Hematopoietic multipotent progenitor cell treated with erythropoietin and hydrocortisone succinate and interleukin-3 and kit ligand, for 15 days (in vitro differentiated cells): ENCODE data around the gene DCAF8.

Experiments
- DNase-seq: peaks from one replicate; pipeline ENCODE4 v3.0.0-alpha.2; 2015; ENCODE audit warnings: low spot score

Gene DCAF8

DNA sequence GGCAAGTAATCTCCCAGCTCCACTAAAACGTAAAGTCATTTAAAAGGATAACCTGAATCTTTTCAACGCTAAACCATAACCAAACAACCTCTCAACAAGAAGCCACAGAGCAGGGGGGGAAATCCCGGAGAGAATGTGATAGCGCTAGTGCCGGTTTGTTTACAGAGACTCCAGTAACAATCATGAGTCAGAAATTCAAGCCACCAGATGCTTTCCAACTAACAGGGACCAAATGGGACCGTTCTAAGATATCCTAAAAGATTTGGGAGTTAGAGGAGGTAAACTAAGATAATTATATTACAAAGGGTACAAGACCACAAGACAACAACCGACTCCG, 825 bp downstream of the DCAF8 start:
- peak; percentile 78 for DNase-seq

DNA sequence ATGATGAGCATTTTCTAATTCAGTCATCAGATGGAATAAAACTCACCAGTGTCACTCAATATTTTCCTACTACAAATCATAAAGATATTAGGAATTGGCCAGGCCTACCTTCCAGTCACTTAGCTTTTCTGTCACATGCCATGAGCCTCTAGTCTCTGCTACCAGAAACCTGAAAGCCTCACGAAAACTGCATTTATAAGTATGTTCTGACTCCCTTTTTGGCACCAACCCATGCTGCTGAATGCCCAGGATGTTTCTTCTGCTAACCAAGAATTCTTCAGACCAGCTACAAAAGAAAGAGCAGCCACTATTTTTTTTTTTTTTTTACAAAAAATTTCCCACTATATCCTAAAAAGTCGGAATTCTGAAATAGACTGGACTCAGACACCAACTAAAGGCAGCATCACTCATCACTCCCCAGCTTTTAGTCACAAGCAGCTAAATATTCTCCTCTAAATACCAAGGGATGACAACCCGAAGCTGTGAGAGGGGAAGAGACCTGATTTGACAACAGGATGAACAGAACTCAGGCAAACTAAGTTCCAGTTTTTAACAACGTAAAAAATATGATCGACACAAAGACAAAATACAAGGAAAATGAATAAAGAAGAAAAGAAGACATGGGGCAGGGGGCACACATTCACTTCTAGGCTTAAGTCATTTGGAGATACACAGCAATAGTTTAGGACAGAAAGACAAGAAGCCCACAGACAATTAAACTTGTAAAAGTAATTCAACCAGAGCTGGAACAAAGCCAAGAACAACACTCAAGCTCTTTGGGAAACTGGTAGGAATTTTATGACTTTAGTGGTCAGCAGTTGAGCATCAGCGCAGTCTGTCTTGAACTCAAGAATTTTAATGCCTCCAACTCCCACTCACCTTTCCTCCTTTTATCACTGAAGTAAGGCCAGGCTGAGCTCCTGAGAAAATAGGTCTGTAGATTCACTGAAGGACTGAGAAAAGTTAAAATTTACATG, 1.7 kb downstream of the DCAF8 start:
- peak; percentile 59 for DNase-seq

DNA sequence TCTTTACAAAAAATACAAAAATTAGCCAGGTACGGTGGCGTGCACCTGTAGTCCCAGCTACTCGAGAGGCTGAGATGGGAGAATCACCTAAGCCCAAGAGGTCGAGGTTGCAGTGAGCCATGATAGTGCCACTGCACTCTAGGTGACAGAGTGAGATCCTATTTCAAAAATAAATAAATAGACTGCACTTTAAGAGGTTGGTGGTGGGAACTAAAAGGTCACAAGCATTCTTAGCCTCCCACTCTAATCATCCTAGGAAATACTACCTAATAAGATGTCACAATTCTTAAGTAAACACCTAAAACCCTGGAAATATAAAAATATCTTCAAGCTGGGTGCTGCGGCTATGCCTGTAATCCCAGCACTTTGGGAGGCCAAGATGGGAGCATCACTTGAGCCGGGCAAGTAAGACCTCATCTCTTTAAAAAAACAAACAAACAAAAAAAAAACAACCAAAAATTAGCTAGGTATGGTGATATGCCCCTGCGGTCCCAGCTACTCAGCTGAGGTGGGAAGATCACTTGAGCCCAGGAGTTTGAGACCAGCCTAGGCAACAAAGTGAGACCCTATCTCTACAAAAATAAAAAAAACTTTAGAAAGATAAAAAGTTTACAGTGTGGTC, 4.1 kb downstream of the DCAF8 start:
- DNase-seq, result no peak

DNA sequence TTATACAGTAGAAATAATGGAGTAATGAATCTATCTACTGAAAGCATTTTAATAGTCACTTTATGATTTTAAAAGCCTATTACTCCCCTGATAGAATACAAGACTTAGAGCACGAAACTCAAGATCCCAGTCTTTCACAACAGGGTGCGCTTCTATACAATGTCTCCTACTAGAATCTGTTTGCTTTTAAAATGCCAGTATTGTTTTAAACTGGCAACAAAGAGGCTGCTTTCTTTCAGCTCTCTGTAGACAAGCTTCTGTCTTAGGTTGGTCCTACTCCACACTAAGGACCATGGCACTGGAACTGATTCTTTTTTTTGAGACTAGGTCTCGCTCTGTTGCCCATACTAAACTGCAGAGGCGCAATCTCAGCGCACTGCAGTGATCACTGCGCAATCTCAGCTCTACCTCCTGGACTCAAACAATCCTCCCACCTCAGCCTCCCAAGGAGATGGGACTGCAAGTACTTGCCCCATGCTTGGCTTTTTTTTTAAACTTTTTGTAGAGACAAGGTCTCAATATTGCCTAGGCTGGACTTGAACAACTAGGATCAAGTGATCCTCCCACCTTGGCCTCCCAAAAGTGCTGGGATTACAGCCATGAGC, 4.8 kb downstream of the DCAF8 start:
- DNase-seq, result no peak

DNA sequence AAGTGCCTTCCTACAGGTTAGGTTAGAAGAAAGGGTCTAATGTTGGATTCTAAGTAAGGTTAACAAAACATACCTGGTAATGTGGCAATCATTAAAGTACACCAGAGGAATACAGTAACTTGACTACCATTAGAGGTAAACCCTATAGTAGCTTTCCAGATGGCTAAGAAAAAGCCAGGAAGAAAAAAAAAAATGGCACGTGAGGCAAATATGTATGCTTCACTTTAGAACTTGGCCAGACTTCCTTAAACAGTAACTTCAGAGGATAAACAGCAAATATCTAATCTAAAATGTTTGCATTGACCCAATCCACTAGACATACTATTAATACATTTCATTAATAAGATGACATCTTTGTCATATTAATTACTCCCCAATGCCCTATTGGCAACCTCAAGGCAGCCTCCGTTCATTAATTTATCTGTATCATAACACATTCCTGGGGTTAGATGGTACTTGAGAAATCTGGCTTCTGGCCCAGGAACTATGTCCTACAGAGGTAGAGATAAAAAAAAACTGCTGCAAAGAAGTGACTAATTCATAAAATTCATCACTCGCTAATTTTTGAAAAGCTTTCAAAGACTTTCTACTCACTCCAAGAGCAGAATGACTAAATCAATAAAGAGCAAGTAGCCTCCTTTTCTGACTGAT, 5.8 kb downstream of the DCAF8 start:
- peak; percentile 92 for DNase-seq

DNA sequence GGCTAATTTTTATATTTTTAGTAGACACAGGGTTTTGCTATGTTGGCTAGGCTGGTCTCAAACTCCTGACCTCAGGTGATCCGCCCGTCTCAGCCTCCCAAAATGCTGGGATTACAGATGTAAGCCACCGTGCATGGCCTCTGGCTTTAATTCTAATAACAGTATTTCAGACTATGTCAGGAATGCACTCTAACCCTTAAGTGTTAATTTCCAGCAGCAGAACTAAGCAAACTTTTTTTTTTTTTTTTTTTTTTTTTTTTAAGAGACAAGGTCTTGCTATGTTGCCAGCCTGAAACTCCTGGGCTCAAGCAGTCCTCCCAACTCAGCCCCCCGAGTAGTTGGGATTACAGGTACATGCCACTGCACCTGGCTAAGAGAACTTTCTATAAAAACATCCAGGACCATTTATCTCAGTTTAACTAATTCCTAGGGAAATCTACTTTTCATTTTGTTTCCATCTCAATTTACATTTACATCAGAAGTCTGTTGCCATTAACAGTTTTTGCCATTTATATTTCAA, 6.5 kb downstream of the DCAF8 start:
- DNase-seq, result no peak

DNA sequence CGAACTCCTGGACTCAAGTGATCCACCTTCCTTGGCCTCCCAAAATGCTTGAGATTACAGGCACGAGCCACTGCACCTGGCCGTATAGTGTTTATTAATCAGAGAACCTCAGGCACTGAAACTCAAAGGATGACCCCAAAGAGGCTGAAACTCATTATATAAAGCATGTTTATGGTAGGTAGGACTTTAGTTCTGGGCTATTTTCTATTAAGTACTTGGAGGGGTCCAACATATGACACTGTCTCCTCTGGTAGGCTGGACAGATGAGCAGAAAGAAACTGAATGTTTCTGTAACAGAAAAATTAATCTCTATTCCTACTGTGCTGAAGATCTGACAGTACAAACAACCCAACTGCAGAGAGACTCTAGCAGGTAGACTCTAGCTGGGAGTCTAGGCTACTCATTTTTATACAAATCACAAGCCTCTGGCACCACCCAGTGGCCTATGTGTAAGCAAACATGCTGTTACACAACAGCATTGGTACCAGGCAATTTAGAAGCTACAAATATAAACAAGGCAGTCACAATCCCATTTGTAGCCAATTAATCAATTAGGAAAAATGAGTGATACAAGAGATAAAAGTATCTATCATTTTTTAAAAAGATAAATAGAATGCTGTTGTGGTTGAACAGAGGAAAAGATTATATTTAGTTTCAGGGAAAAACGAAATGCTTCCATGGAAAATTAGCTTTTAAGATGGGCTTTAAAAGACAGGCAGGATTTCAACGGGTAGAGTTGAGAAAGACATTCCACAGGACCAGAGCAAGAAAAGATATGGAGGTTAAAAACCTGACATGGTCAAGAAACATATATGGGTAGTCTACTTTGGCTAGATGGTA, 10.4 kb downstream of the DCAF8 start:
- DNase-seq, result peak; percentile 76

DNA sequence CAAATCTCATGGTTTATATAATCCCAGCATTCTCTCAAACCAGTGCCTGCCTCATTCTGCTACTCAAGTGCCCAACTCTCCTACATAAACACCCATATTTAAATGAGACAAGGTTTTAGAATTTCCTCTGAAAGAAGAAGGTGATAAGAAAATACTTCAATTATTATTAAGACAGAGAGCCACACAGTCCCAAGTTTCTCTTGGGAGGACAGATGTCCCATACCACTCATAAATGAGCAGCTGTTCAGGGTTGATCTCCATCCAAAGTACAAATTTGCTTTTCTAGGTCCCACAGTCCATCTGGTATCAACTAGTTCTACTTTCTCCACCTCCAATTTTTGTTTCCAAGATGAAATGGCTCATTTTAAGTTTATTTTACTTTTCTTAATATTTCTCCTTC, 11.3 kb downstream of the DCAF8 start:
- DNase-seq, result no peak

DNA sequence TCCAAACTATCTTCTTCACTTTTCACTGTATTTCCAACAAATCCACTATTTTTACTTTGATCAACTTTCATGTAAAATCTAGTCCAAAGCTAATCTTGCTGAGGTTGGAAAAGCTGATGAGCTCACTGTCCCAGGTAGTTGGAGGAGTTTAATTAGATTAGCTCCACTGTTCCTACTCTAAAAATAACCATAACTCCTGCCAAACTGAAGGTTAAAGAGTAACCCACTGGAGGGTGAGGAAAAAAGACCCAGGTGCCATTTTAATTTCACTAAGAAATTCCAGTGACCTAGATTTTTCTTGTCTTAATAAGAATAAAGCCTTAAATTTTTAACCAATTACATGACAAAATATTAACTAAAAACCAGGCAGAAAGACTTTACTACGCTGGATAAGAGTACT, 15.3 kb downstream of the DCAF8 start:
- no peak for DNase-seq

DNA sequence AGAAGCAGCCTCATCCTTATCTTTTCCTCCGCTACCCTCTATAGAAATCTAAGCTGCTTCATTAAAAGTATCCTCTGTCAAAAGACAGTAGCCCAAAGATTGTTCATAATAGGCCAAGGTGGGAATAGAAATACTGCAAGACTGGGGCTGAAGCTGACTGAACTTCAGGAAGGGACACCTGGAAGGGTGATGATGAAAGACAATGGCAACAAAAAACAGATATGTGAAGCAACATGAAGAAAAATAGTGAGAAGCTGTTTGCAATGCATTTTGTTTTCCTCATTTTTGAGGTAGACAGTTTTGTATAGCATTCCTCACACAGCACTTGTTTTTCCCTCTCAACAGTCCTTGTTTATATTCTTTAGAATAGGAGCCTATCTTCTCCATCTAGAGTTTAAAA, 16.9 kb downstream of the DCAF8 start:
- DNase-seq, result no peak

DNA sequence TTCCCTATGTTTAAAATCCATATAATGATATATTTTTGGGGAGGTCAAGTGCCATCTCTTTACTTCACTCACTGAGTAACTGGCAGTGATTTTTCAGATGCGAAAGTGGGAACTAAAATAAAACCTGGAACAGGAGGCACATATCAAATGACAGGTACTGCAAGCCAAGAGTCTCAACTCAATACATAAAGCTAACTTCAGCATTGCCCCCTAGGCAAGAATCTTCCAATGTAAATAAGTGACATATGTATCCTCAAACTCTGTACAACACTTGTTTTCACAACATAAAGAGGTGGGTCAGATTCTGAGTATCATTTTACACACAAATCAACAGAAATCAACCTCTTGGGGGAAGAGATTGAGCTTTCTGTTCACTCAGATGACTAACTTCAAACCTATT, 18.1 kb downstream of the DCAF8 start:
- DNase-seq, result no peak

DNA sequence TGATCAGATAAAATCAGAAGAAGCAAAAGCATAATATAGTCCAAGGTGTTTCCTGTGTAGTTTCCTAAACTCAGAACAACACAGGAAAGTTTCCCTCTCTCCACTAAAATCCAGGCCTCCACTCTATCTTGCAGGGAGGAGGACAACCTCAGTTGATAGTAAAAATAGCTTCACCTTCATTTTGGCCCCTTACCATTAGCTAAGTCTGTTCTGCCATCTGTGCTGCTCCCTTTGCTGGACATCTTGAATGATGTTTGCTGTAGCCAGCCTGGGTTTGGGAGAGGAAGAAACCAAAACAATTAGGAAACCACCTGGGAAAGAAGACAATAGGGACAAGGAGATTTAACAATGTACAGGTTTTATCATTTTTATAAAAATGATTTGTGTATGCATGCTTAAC, 18.6 kb downstream of the DCAF8 start:
- no peak for DNase-seq

DNA sequence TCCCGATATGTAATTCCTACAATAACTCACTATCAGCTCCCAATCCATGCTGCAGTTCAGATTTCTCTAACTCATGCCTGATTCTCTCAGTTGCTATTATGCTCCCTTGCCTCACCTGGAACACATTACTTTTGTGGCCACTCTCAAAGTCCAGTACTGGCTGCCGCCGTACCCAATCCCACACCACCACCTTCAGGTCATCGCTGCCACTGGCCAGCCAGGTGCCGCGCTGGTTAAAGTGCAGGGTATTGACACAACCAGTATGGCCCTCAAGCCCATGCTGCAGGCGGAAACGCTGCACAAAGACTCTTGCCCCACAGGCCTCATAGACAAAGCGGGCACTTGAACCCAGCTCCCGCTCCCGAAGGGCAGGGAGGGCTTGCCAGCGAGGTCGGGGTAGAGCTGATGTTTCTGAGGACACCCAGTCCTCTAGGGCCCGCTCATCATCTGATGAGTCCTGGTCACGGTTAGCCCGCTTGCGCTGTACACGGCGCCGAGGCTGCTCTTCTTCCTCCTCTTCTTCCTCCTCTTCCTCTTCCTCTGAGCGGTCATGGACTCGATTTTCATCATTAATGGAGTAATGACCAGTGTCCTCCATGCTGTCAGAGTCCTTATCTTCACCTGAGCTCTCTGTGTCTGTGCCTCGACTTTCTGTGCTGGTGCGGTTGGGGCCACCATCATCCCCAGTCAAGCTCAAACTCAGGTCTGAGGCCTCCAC, 22.6 kb downstream of the DCAF8 start:
- no peak for DNase-seq

DNA sequence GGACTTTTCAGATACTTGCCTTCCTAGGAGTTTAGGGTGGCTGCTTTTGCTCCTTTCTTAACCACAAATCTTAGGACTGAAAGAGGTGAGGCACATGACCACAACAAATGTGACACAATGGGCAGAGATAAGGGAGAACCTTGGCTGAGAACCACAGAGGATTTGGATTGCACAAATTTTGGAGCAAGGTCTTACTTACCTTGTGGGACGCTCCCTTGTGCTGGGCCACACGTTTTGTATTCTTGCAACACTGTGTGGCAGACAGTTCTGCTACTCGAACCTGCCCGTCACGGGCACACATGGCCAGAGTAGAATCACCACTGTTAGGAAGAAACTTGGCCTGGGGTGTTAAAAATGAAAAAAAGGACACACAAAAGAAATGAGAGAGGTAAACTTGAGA, 23.9 kb downstream of the DCAF8 start:
- no peak for DNase-seq

DNA sequence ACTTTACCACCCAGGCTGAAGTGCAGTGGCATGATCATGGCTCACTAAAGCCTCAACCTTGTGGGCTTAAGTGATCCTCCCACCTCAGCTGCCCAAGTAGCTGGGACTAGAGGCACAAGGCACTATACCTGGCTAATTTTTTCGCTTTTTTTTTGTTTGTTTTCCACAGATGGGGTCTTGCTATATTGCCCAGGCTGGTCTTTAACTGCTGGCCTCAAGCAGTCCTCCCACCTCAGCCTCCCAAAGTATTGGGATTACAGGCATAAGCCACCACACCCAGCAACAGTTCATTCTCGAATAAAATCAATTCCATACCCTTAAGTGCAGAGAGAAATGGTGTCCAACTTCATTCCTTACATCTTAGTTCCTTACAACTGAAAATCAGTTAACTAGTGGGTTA, 24.8 kb downstream of the DCAF8 start:
- no peak for DNase-seq

DNA sequence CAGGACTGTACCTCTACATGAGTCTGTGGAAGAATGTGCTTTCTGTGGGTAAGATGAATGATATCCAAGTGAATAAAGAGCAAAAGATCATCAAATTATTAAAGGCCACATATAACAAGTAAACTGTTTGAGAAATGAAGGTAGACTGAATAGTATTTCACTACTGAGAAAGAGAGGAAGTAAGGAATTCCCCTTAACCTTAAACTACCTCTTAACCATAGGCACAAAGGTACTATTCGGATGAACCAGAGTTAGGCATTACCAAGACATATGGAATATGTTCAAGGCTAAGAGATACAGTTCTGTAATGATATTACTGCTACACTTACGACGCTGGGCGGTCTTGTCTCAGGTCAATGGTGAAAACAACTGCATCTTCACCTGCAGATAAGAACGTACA, 25.5 kb downstream of the DCAF8 start:
- DNase-seq, result no peak

DNA sequence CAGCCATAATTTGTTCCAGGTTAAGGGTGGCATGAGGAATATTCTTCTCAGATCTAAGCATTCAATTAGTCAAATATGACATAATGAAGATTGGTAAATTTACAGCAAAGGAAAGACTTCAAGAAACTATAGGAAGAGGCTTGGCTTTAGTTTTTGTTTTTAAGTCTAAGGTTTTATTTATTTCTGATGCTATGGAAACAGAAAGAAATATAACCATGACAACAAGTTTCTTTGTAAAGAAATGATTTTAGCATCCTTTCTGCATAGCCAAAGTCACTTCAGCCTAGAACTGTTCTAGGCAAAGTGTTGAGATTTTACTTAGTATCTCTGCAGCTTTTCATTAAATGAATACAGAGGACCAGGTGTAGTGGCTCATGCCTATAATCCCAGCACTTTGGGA, 29.4 kb downstream of the DCAF8 start:
- DNase-seq, result no peak

DNA sequence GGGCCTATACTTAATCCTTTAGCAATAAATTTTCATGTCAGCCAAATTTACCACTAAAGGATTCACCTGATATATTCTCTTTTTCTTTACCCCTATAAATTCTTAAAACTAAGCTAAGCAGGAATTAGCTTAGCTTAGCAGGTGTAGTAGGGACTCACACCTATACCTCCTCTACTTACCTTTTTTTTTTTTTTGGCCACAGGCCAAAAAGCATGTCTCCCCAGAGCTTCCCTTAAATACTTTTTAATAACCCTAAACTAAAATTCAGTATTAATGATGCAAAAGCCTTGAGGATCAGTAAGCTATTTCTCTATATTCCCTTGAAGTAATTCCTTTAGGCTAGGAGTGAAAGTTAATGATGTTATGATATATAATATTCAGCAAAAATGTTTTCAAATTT, 33.9 kb downstream of the DCAF8 start:
- no peak for DNase-seq

DNA sequence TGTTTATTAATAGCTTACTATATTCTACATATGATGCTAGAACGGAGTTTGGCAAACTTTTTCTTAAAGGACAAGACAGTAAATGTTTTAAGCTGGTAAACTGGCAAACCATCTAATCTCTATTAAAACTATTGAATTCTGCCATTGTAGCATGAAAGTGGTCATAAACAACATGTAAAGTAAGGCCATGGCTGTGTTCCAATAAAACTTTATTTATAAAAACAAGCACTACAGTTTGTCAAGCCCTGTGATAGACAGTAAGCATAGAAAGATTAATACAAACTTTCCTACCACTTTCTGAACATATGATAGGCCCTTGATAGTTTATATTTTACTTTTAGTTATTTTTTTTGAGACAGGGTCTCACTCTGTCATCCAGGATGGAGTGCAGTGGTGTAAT, 34.8 kb downstream of the DCAF8 start:
- no peak for DNase-seq

DNA sequence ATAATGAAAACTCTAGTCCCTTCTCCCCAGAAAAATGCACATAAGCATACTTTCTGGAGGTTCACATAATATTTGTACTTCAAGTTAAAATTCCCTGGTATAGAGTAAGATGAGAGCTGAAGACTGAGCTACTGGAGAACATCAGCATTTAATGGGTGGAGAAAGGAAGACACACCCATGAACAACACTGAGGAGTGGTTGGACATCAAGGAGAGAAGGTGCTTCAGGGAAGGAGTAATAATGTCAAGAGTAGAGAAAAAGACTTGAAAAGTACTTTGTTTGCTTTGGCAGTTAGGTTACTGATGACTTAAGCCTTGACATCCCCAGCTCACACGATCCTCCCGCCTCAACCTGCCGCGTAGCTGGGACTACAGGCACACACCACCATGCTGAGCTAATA, 35.3 kb downstream of the DCAF8 start:
- DNase-seq, result no peak

DNA sequence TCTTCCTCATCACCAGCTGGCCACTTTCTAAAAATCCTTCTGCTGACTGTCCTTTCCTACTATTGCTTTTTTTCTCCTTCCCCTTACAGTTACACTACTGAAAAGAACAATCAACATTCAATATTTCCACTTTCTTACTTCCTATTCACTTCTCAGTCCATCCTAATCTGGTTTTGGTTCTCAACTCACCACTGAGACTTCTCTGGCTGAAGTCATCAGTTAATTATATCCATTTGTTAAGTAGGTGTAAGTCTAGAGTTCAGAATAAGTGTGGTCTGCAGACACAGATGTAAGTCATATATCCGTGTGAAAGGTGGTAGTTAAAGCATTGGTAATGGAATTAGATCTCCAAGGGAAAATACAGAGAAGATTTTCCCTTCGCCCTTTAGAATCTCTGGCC, 35.7 kb downstream of the DCAF8 start:
- DNase-seq, result no peak
